Right lobe of liver (tissue), 6 donors: Measurements from ENCODE around the gene CD163L1. TPM values are rescaled to one million over a fixed set of nuclear protein-coding genes. Genes with fewer than 3 reads are reported as not detected.

Experiments used
- ATAC-seq, 4 donors: fragments of 200-7000 bp; cut with Tn5 transposase; one replicate each; pipeline ENCODE4 v1.9.1; 2020; ENCODE audit warnings: mild to moderate bottlenecking in 4 of 4, moderate library complexity in 4 of 4
- DNase-seq, 3 donors: peaks; one replicate each; pipeline ENCODE4 v3.0.0-alpha.2; 2020
- H3K27ac ChIP-seq, 3 donors: fragments of 200-600 bp; one replicate each; pipeline ENCODE4 v1.8.0; 2022
- H3K27me3 ChIP-seq, 2 donors: fragments of 200-600 bp; one replicate each; pipeline ENCODE4 v1.8.0; 2022
- H3K36me3 ChIP-seq, 4 donors: fragments of 200-600 bp; sonication (generic) in 1 of 4; one replicate each; pipeline versions ENCODE4 v1.5.1 to v1.8.0; 2017 to 2022; ENCODE audit warnings: control low read depth in 1 of 4
- H3K4me1 ChIP-seq, 4 donors: fragments of 200-600 bp; sonication (generic) in 1 of 4; one replicate each; pipeline versions ENCODE4 v1.5.1 to v1.8.0; 2017 to 2022; ENCODE audit warnings: control low read depth in 1 of 4
- H3K4me3 ChIP-seq, 3 donors: fragments of 200-600 bp; one replicate each; pipeline ENCODE4 v1.8.0; 2022
- H3K9me3 ChIP-seq, 4 donors: fragments of 200-600 bp; sonication (generic) in 1 of 4; one replicate each; pipeline versions ENCODE4 v1.5.1 to v1.8.0; 2017 to 2022; ENCODE audit warnings: control low read depth in 1 of 4
- POLR2A ChIP-seq: fragments of 450-650 bp; IDR thresholded peaks from one replicate; pipeline ENCODE4 v1.6.1; 2017; ENCODE audit warnings: antibody characterized with exemption, mild to moderate bottlenecking
- WGBS: methylation state at CpG from one replicate; pipeline ENCODE4 v1.1.6; 2018; ENCODE audit warnings: low coverage, low lambda C conversion rate; ENCODE audit not compliant: insufficient coverage; ENCODE audit errors: missing lambda C conversion rate; 5-methylcytosine and 5-hydroxymethylcytosine counted together
- intact Hi-C, 2 donors: fragments of 100-400 bp; cut with DNase I; formaldehyde crosslinking; loops; one replicate each; pipeline versions ENCODE4 v1.11.2 to v1.14.1; 2022
- total RNA-seq, 6 experiments: library from RNA; depleted of rRNA in 2 of 6; stranded (reverse); fragments of >200 nt in 2 of 6; fragmentation: NEBNext Ultra II Directional in 3 of 6; extraction: Animal tissue kit (Norgen Biotek cat#: 25700) in 3 of 6; gene quantifications; one replicate each; pipeline versions ENCODE4 v1.1.0 to v1.2.4, GENCODE V29; 2016 to 2023
- TF ChIP-seq, protein P1 (sequence below), 4 donors: fragments of 200-600 bp in 3 of 4; fragments of 450-650 bp in 1 of 4; IDR thresholded peaks; one replicate each; pipeline versions ENCODE4 v1.5.1 to v1.8.0; 2016 to 2022; ENCODE audit warnings: antibody characterized with exemption in 4 of 4, mild to moderate bottlenecking in 2 of 4
- donor health status: DM: no; HTN: yes; CAD: no.
- donor health status: DM: no; HTN: no; CAD: no.
- donor health status: DM: no; HTN: no; CAD: no.
- donor health status: DM: no; HTN: yes; CAD: no.
- donor health status: DM: no; HTN: yes; CAD: no.

The CD163L1 gene
- total RNA-seq, 6 experiments from 2014 or later, result 0.26 to 4.8 (median 1.2) TPM

DNA sequence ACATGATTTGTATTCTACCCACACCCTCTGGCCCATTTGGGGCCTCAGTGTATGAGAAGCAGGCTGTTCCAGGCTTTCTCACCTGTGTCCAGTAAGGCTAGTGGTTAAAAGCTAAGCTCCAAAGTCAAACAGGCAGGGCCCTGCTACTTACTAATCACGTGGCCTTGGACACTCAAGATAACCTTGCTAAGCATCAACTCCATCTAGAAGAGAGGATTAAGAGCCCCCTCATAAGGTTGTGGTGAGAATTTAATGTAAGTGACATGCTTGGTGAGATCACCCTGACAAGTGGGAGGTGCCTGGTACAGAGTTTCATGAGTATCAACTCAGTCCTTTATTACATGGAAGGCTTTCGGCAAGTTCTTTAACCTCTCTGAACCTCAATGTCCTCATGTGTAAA lies 122.3 kb downstream of the CD163L1 start:
- Histone ChIP-seq H3K27me3 (no peaks in the 10 kb centered on the region), H3K9me3 (no peaks in the 10 kb centered on the region), H3K4me3 (no peak overlapping the region), H3K4me1 (no peaks in the 10 kb centered on the region), H3K36me3 (no peaks in the 10 kb centered on the region), H3K27ac (no peak overlapping the region)
- TF ChIP-seq, protein P1, sequence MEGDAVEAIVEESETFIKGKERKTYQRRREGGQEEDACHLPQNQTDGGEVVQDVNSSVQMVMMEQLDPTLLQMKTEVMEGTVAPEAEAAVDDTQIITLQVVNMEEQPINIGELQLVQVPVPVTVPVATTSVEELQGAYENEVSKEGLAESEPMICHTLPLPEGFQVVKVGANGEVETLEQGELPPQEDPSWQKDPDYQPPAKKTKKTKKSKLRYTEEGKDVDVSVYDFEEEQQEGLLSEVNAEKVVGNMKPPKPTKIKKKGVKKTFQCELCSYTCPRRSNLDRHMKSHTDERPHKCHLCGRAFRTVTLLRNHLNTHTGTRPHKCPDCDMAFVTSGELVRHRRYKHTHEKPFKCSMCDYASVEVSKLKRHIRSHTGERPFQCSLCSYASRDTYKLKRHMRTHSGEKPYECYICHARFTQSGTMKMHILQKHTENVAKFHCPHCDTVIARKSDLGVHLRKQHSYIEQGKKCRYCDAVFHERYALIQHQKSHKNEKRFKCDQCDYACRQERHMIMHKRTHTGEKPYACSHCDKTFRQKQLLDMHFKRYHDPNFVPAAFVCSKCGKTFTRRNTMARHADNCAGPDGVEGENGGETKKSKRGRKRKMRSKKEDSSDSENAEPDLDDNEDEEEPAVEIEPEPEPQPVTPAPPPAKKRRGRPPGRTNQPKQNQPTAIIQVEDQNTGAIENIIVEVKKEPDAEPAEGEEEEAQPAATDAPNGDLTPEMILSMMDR (IDR thresholded peaks at IDR 0.05), result no peak
- no peak for TF ChIP-seq POLR2A
- WGBS, result 11% methylated on average over 1 of the region's 2 CpGs
- ATAC-seq (no peak), DNase-seq (no peak)
- intact Hi-C loops, result no loop called here

DNA sequence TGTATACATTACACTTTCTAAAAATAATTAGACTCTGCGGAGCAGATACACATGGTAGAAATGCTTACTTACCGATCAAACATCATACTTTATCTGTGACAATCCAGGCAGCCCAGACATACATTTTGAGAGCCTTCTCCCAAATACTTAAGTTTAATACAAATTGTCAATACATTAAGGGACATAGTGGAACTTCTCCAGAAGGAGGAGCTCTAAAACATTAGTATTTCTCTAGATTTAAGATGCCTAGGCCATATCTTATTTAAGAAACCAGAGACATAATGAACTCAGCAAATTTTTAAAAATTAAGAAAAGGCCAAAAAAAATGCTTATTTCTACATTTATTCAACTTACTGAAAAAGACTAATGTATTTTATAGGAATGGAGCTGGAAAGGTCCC lies 124.0 kb downstream of the CD163L1 start:
- no peaks in the 10 kb centered on the region for H3K9me3 ChIP-seq
- no peaks in the 10 kb centered on the region for H3K36me3 ChIP-seq
- no peaks in the 10 kb centered on the region for H3K4me1 ChIP-seq
- DNase-seq, result no peak
- intact Hi-C loops, result no loop called here
- H3K27me3 ChIP-seq, result no peaks in the 10 kb centered on the region
- TF ChIP-seq POLR2A, result no peak
- TF ChIP-seq, protein P1 (IDR thresholded peaks at IDR 0.05), result no peak
- H3K4me3 ChIP-seq, result no peak overlapping the region
- no peak for ATAC-seq
- 86% methylated on average over 2 of the region's 2 CpGs for WGBS
- no peak overlapping the region for H3K27ac ChIP-seq

DNA sequence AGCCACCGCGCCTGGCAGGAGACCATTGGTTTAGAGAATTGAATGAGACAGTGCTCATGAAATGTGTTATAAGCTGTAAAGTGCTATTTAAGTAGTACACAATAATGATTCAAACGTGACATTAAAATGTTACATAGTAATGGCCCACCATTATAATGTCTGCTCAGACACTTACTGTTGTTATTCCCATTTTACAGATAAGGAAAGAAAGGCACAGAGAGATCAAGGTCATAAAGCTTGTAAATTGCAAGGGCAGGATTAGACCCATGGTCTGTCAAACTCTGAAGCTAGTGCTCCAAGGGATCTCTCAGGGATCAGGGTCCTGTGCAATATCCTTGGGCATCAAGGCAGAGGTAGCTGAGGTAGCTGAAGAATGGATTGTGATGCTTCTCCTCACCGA lies 133.9 kb downstream of the CD163L1 start:
- Histone ChIP-seq H3K4me1 (no peaks in the 10 kb centered on the region), H3K36me3 (no peaks in the 10 kb centered on the region), H3K4me3 (no peak overlapping the region), H3K27me3 (no peaks in the 10 kb centered on the region), H3K9me3 (no peaks in the 10 kb centered on the region), H3K27ac (no peak overlapping the region)
- 90% methylated on average over 3 of the region's 4 CpGs for WGBS
- TF ChIP-seq, protein P1 (IDR thresholded peaks at IDR 0.05), result no peak
- no peak for TF ChIP-seq POLR2A
- no peak for ATAC-seq
- intact Hi-C loops, result no loop called here
- DNase-seq, result no peak

Other genes with a start within 250 kb of the CD163L1 start
- not detected for gene ACSM4, start 140.1 kb downstream of the CD163L1 start, total RNA-seq
- gene CD163, start 59.6 kb upstream of the CD163L1 start, total RNA-seq, result 100 to 1,000 TPM in 1 of 6 experiments, 10 to 100 TPM in 5; 47.4 to 120 (median 67.3) TPM
- not detected for gene APOBEC1, start 221.8 kb upstream of the CD163L1 start, total RNA-seq